Tibial artery (tissue), 4 donors: ENCODE results near the gene TLL2.
A peak's percentile ranks its signal among the peaks of the same experiment; 100 is the strongest.

ENCODE experiments used
- DNase-seq, 2 donors: peaks; one replicate each; pipeline ENCODE4 v3.0.0-alpha.2; 2019
- H3K27ac ChIP-seq, 2 donors: fragments of 200-600 bp; sonication (generic) in 1 of 2; 1 replicate in 1 of 2; 2 replicates in 1 of 2; pipeline ENCODE4 v1.5.1; 2018 to 2019; ENCODE audit warnings: mild to moderate bottlenecking in 1 of 2
- H3K27me3 ChIP-seq, 2 donors: fragments of 200-600 bp; sonication (generic) in 1 of 2; one replicate each; pipeline versions ENCODE4 v1.5.1 to v1.6.0; 2016 to 2019
- H3K36me3 ChIP-seq, 3 donors: fragments of 200-600 bp; sonication (generic) in 2 of 3; one replicate each; pipeline ENCODE4 v1.5.1; 2016 to 2019; ENCODE audit warnings: mild to moderate bottlenecking in 2 of 3
- H3K4me1 ChIP-seq, 4 donors: fragments of 200-600 bp; sonication (generic) in 2 of 4; 1 replicate in 3 of 4; 2 replicates in 1 of 4; pipeline ENCODE4 v1.5.1; 2016 to 2019
- H3K4me3 ChIP-seq, 2 donors: fragments of 200-600 bp; sonication (generic) in 1 of 2; 1 replicate in 1 of 2; 2 replicates in 1 of 2; pipeline ENCODE4 v1.5.1; 2018 to 2019; ENCODE audit warnings: mild to moderate bottlenecking in 2 of 2
- H3K9me3 ChIP-seq, 3 donors: fragments of 200-600 bp; sonication (generic) in 1 of 3; one replicate each; pipeline ENCODE4 v1.5.1; 2016 to 2019
- CTCF ChIP-seq, 2 experiments: fragments of 200-600 bp in 1 of 2; fragments of 450-650 bp in 1 of 2; IDR thresholded peaks; one replicate each; pipeline ENCODE4 v1.5.1; 2017 to 2019; ENCODE audit warnings: antibody characterized with exemption in 2 of 2, mild to moderate bottlenecking in 1 of 2, moderate library complexity in 1 of 2
- intact Hi-C: fragments of 100-400 bp; cut with DNase I; formaldehyde crosslinking; loops from one replicate; pipeline ENCODE4 v1.15.0; 2023; ENCODE audit warnings: low total_unique reads

Gene TLL2

DNA sequence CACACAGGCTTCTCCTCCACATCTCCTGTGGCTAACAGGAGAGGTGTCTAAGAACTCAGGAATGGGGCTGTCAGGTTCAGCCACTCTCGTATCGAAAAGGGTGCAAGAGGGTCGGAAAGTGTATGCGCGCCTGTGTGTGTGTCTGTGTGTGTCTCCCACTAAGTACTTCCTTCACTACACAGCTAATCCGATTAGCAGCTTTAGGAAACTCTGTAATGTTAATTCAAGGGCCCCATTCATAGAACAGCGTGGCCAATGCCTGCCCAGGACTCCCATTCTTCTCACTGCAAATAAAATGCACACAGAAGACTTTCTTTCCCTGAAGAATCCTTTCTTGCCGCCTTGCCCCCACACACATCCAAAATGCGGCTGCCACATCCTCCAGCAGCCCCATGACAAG, 39.9 kb downstream of the TLL2 start:
- DNase-seq, result no peak
- Histone ChIP-seq H3K4me3 (no peak overlapping the region), H3K4me1 (no peaks in the 10 kb centered on the region), H3K27me3 (peaks cover 0 to 36% of the 10 kb centered on the region in 2 donors), H3K27ac (no peak overlapping the region), H3K9me3 (peaks cover 0 to 4% (median 0%) of the 10 kb centered on the region in 3 donors), H3K36me3 (no peaks in the 10 kb centered on the region)
- TF ChIP-seq CTCF (IDR thresholded peaks at IDR 0.05), result no peak
- intact Hi-C loops, result no loop called here

- intact Hi-C loops, result no loop called here
- DNase-seq, result no peak
- peaks cover 0 to 4% (median 0%) of the 10 kb centered on the region in 3 donors for H3K9me3 ChIP-seq
- no peak overlapping the region for H3K4me3 ChIP-seq
- peaks cover 0 to 49% of the 10 kb centered on the region in 2 donors for H3K27me3 ChIP-seq
- TF ChIP-seq CTCF (IDR thresholded peaks at IDR 0.05), result peak in 1 of 2 experiments; percentile 17
- no peaks in the 10 kb centered on the region for H3K4me1 ChIP-seq
- no peak overlapping the region for H3K27ac ChIP-seq
- no peaks in the 10 kb centered on the region for H3K36me3 ChIP-seq
These were observed 43.5 kb downstream of the TLL2 start for GRCh38 chr10:96470116-96470743.

DNA sequence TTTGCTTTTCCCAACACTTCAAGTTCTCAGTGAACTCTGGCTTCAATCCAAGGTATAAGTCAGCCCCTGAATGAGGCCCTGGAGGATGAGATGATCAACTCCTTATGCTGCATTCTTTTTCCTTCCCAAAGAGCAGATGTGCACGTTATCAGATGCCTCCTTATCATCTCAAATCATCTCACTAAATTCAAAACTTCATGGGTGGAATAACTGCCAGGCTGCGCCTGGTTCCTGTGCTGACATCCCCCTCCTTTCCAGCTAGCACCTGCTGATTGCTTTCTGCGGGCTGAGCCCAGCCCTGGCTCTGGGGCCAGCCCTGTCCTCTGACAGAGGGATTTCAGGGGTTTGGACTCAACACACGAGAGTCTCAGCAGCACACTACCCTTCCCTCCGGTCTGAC, 44.9 kb downstream of the TLL2 start:
- no peak for DNase-seq
- H3K4me3 ChIP-seq, result no peak overlapping the region

DNA sequence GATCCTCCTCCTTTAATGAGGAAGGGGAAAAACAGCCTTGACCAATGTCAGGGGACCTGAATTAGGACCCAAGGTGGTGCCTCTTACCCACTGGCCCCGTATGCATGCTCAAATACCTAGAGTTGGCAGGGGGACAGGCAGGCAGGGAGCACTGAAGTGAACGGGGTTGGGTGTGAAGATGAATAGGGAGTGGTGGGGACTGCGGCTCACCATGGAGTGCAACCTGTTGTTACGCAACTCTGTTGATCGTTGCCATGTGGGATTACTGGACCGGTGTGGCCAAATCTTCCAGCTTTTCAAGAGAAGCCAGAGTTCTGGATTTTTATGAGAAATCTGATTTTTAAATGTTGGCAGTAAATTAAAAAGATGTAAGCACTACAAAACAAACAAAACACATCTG, 48.1 kb downstream of the TLL2 start:
- no peak overlapping the region for H3K27ac ChIP-seq
- no peaks in the 10 kb centered on the region for H3K36me3 ChIP-seq
- H3K9me3 ChIP-seq, result no peaks in the 10 kb centered on the region
- intact Hi-C loops, result no loop called here
- no peak for DNase-seq
- peaks cover 0 to 40% of the 10 kb centered on the region in 2 donors for H3K27me3 ChIP-seq
- no peak overlapping the region for H3K4me3 ChIP-seq
- H3K4me1 ChIP-seq, result no peaks in the 10 kb centered on the region
- no peak for TF ChIP-seq CTCF (IDR thresholded peaks at IDR 0.05)

More for the DNA sequence above, 44.9 kb downstream of the TLL2 start:
- no peaks in the 10 kb centered on the region for H3K4me1 ChIP-seq
- no peaks in the 10 kb centered on the region for H3K9me3 ChIP-seq
- H3K27me3 ChIP-seq, result peaks cover 0 to 42% of the 10 kb centered on the region in 2 donors
- TF ChIP-seq CTCF (IDR thresholded peaks at IDR 0.05), result no peak
- H3K36me3 ChIP-seq, result no peaks in the 10 kb centered on the region
- no peak overlapping the region for H3K27ac ChIP-seq
- intact Hi-C loops, result no loop called here

- intact Hi-C loops, result no loop called here
- DNase-seq, result no peak
- TF ChIP-seq CTCF (IDR thresholded peaks at IDR 0.05), result no peak
- H3K4me3 ChIP-seq, result no peak overlapping the region
- no peaks in the 10 kb centered on the region for H3K4me1 ChIP-seq
- no peaks in the 10 kb centered on the region for H3K9me3 ChIP-seq
- no peaks in the 10 kb centered on the region for H3K36me3 ChIP-seq
- H3K27me3 ChIP-seq, result peaks cover 0 to 24% of the 10 kb centered on the region in 2 donors
- no peak overlapping the region for H3K27ac ChIP-seq
These were observed 50.2 kb downstream of the TLL2 start for GRCh38 chr10:96463562-96463961.
